H1 (cell line): ENCODE measurements around the gene OSM. TPM values are rescaled to one million over a fixed set of nuclear protein-coding genes. Genes with fewer than 3 reads are reported as not detected.

Source experiments
- CTCF ChIA-PET: fragments of 300-600 bp; sonication (Branson Sonifier 250); formaldehyde crosslinking; loops from one replicate; lab custom pipeline; 2021; ENCODE audit not compliant: partially characterized antibody; lab: Charles Lee
- POLR2A ChIA-PET: fragments of 300-600 bp; sonication (Branson Sonifier 250); formaldehyde crosslinking; loops from one replicate; lab custom pipeline; 2021; ENCODE audit warnings: inconsistent platforms; ENCODE audit not compliant: partially characterized antibody; lab: Charles Lee
- DNase-seq, 2 experiments: peaks; one replicate each; pipeline versions ENCODE4 v3.0.0 to v3.0.0-alpha.2; 2010 to 2022; ENCODE audit warnings: low spot score in 2 of 2, low read depth in 1 of 2, mixed read lengths in 1 of 2
- FAIRE-seq: peaks from 2 replicates; lab custom pipeline; 2011; peaks lifted over from hg19 to GRCh38; lab: Jason Lieb, UNC
- H2AFZ ChIP-seq: 2 replicates; pipeline ENCODE4 v1.8.1; 2012; ENCODE audit warnings: low read length, inconsistent platforms
- H2AK5ac ChIP-seq: 2 replicates; pipeline ENCODE4 v1.6.1; 2013; ENCODE audit warnings: low read depth, low read length
- H2BK120ac ChIP-seq: replicated peaks from 2 replicates; pipeline ENCODE3; 2013; ENCODE audit warnings: low read depth, low read length, inconsistent platforms
- H2BK12ac ChIP-seq: 2 replicates; pipeline ENCODE4 v1.6.1; 2013; ENCODE audit warnings: low read depth, low read length
- H2BK15ac ChIP-seq: 2 replicates; pipeline ENCODE4 v1.6.1; 2013; ENCODE audit warnings: low read length
- H2BK20ac ChIP-seq: 2 replicates; pipeline ENCODE4 v1.6.1; 2013; ENCODE audit warnings: low read length
- H2BK5ac ChIP-seq: 2 replicates; pipeline ENCODE4 v1.6.1; 2013; ENCODE audit warnings: low read depth, low read length
- H3K14ac ChIP-seq: 2 replicates; pipeline ENCODE4 v1.6.1; 2013; ENCODE audit warnings: inconsistent platforms; ENCODE audit not compliant: insufficient read length
- H3K18ac ChIP-seq: 2 replicates; pipeline ENCODE4 v1.6.1; 2013; ENCODE audit warnings: low read length; ENCODE audit errors: extremely low read depth
- H3K23ac ChIP-seq: 2 replicates; pipeline ENCODE4 v1.6.1; 2013; ENCODE audit warnings: inconsistent platforms; ENCODE audit not compliant: insufficient read length
- H3K23me2 ChIP-seq: 2 replicates; pipeline ENCODE4 v1.6.1; 2013; ENCODE audit warnings: low read depth, low read length
- H3K27ac ChIP-seq: 2 replicates; pipeline ENCODE4 v1.6.1; 2011; ENCODE audit warnings: low read depth, low read length, inconsistent platforms
- H3K27me3 ChIP-seq, 4 experiments: replicated peaks in 1 of 4; 1 replicate in 1 of 4; 2 replicates in 3 of 4; pipeline versions ENCODE4 v1.6.1 to v1.8.1; 2011 to 2013; ENCODE audit warnings: low read length in 3 of 4, mild to moderate bottlenecking in 3 of 4, inconsistent platforms in 2 of 4, mixed read lengths in 2 of 4, moderate library complexity in 1 of 4; ENCODE audit not compliant: control insufficient read depth in 3 of 4, insufficient read depth in 3 of 4; ENCODE audit errors: extremely low read depth in 1 of 4
- H3K36me3 ChIP-seq, 4 experiments: 2 replicates each; pipeline versions ENCODE4 v1.6.1 to v1.8.1; 2011 to 2013; ENCODE audit warnings: mild to moderate bottlenecking in 4 of 4, low read length in 3 of 4, moderate library complexity in 2 of 4, control low read depth in 1 of 4, inconsistent platforms in 1 of 4; ENCODE audit not compliant: insufficient read depth in 4 of 4, control insufficient read depth in 2 of 4
- H3K4ac ChIP-seq: replicated peaks from 2 replicates; pipeline ENCODE3; 2013; ENCODE audit warnings: low read length, low read depth, mixed read lengths, inconsistent platforms; ENCODE audit not compliant: insufficient read length
- H3K4me1 ChIP-seq, 4 experiments: replicated peaks in 1 of 4; 1 replicate in 1 of 4; 2 replicates in 3 of 4; pipeline versions ENCODE4 v1.6.1 to v1.8.1; 2011 to 2013; ENCODE audit warnings: low read length in 3 of 4, inconsistent platforms in 2 of 4, mixed read lengths in 1 of 4; ENCODE audit not compliant: insufficient read depth in 4 of 4, control insufficient read depth in 3 of 4
- H3K4me2 ChIP-seq, 2 experiments: 2 replicates each; pipeline versions ENCODE4 v1.6.1 to v1.8.1; 2011 to 2013; ENCODE audit warnings: low read depth in 2 of 2, low read length in 2 of 2, control low read depth in 1 of 2, inconsistent platforms in 1 of 2, mild to moderate bottlenecking in 1 of 2; ENCODE audit not compliant: insufficient read depth in 1 of 2
- H3K4me3 ChIP-seq, 4 experiments: fragments of 200-600, 300-600 bp in 1 of 4; sonication (generic), shearing (Covaris generic), sonication (Bioruptor Twin) in 1 of 4; 2 replicates each; pipeline versions ENCODE4 v1.5.1 to v1.8.1; 2011 to 2016; ENCODE audit warnings: low read length in 4 of 4, low read depth in 3 of 4, control low read depth in 2 of 4, inconsistent platforms in 2 of 4, mild to moderate bottlenecking in 2 of 4, mixed read lengths in 1 of 4, moderate library complexity in 1 of 4; ENCODE audit not compliant: insufficient read depth in 2 of 4; ENCODE audit errors: extremely low read depth in 1 of 4
- H3K56ac ChIP-seq: replicated peaks from 2 replicates; pipeline ENCODE3; 2013; ENCODE audit warnings: low read depth, mild to moderate bottlenecking, mixed read lengths, low read length, inconsistent platforms; ENCODE audit not compliant: insufficient read length
- H3K79me1 ChIP-seq: 2 replicates; pipeline ENCODE4 v1.6.1; 2013; ENCODE audit warnings: low read depth, low read length, control low read depth
- H3K79me2 ChIP-seq, 2 experiments: 2 replicates each; pipeline versions ENCODE4 v1.6.1 to v1.8.1; 2012 to 2013; ENCODE audit warnings: low read length in 2 of 2, mild to moderate bottlenecking in 2 of 2, inconsistent platforms in 1 of 2; ENCODE audit not compliant: insufficient read depth in 2 of 2, control insufficient read depth in 1 of 2
- H3K9ac ChIP-seq, 4 experiments: replicated peaks in 1 of 4; 1 replicate in 1 of 4; 2 replicates in 3 of 4; pipeline versions ENCODE4 v1.6.1 to v1.8.1; 2011 to 2013; ENCODE audit warnings: low read depth in 3 of 4, low read length in 3 of 4, control low read depth in 2 of 4, mild to moderate bottlenecking in 2 of 4, moderate library complexity in 2 of 4, inconsistent platforms in 1 of 4; ENCODE audit errors: extremely low read depth in 1 of 4
- H3K9me3 ChIP-seq, 2 experiments: 2 replicates each; pipeline versions ENCODE4 v1.6.1 to v1.8.1; 2012 to 2013; ENCODE audit warnings: mild to moderate bottlenecking in 2 of 2, moderate library complexity in 2 of 2, control low read depth in 1 of 2, inconsistent platforms in 1 of 2, low read depth in 1 of 2, low read length in 1 of 2, mixed read lengths in 1 of 2; ENCODE audit not compliant: insufficient read depth in 2 of 2
- H4K20me1 ChIP-seq, 2 experiments: replicated peaks in 1 of 2; 2 replicates each; pipeline versions ENCODE3 to v1.8.1; 2011 to 2013; ENCODE audit warnings: inconsistent platforms in 2 of 2, low read length in 2 of 2, mild to moderate bottlenecking in 1 of 2; ENCODE audit not compliant: insufficient read depth in 2 of 2, control insufficient read depth in 1 of 2
- H4K5ac ChIP-seq: 2 replicates; pipeline ENCODE4 v1.6.1; 2013; ENCODE audit warnings: low read length, low read depth, mixed read lengths, inconsistent platforms; ENCODE audit not compliant: insufficient read length
- H4K8ac ChIP-seq: 2 replicates; pipeline ENCODE4 v1.8.0; 2013; ENCODE audit warnings: mild to moderate bottlenecking, moderate library complexity, low read length, inconsistent platforms; ENCODE audit not compliant: insufficient read depth; ENCODE audit errors: extremely low read depth
- H4K91ac ChIP-seq: replicated peaks from 2 replicates; pipeline ENCODE3; 2013; ENCODE audit warnings: low read length, mixed read lengths, inconsistent platforms; ENCODE audit not compliant: insufficient read length
- CBX5 ChIP-seq: fragments of 300-800, 300-1000 bp; sonication (generic); IDR thresholded peaks from 2 replicates; pipeline ENCODE4 v1.7.1; 2016; ENCODE audit warnings: antibody characterized with exemption, low read length, low read depth
- CTBP2 ChIP-seq: IDR thresholded peaks from 2 replicates; pipeline ENCODE4 v1.7.0; 2011; ENCODE audit warnings: borderline replicate concordance, mild to moderate bottlenecking, moderate library complexity, mixed read lengths, low read length; ENCODE audit not compliant: insufficient read depth, insufficient read length
- FOSL1 ChIP-seq: IDR thresholded peaks from 2 replicates; pipeline ENCODE4 v1.6.1; 2011; ENCODE audit warnings: mild to moderate bottlenecking, low read depth, low read length, moderate library complexity; ENCODE audit not compliant: insufficient read depth
- GABPA ChIP-seq: IDR thresholded peaks from 2 replicates; pipeline ENCODE4 v1.6.1; 2011; ENCODE audit warnings: mild to moderate bottlenecking, low read length, moderate library complexity, borderline replicate concordance; ENCODE audit not compliant: insufficient read depth
- JUND ChIP-seq: IDR thresholded peaks from 2 replicates; pipeline ENCODE4 v1.6.1; 2011; ENCODE audit warnings: mild to moderate bottlenecking, improper control_type of control experiment, low read length
- KDM4A ChIP-seq: IDR thresholded peaks from one replicate; pipeline ENCODE4 v1.7.1; 2012; ENCODE audit warnings: low read depth, mild to moderate bottlenecking, moderate library complexity, low read length, inconsistent platforms; ENCODE audit not compliant: severe bottlenecking
- PHF8 ChIP-seq: fragments of 200-600 bp; sonication (generic); conservative IDR thresholded peaks from 2 replicates; pipeline ENCODE4 v1.7.1; 2012; ENCODE audit warnings: low read depth, mild to moderate bottlenecking, inconsistent platforms, low read length, moderate library complexity
- POU5F1 ChIP-seq: IDR thresholded peaks from 2 replicates; pipeline ENCODE4 v1.6.1; 2011; ENCODE audit warnings: low read depth, mild to moderate bottlenecking, low read length, moderate library complexity
- RAD21 ChIP-seq, 2 experiments: IDR thresholded peaks in 1 of 2; conservative IDR thresholded peaks in 1 of 2; 2 replicates each; pipeline ENCODE4 v1.6.1; 2011; ENCODE audit warnings: low read depth in 2 of 2, low read length in 2 of 2, improper control_type of control experiment in 1 of 2, inconsistent platforms in 1 of 2, mild to moderate bottlenecking in 1 of 2, moderate library complexity in 1 of 2
- TAF7 ChIP-seq: optimal IDR thresholded peaks from 2 replicates; pipeline ENCODE3; 2011; ENCODE audit warnings: low read depth, mild to moderate bottlenecking, inconsistent platforms, low read length, moderate library complexity, borderline replicate concordance
- TBP ChIP-seq: IDR thresholded peaks from 2 replicates; pipeline ENCODE4 v1.6.1; 2011; ENCODE audit warnings: low read depth, low read length, improper control_type of control experiment
- YY1 ChIP-seq: IDR thresholded peaks from 2 replicates; pipeline ENCODE4 v1.6.1; 2011; ENCODE audit warnings: low read depth, mild to moderate bottlenecking, low read length
- WGBS, 2 experiments: shearing (Covaris generic) in 1 of 2; methylation state at CpG; one replicate each; pipeline versions ENCODE4 v1.1.6 to v1.1.7; 2013 to 2015; ENCODE audit warnings: low lambda C conversion rate in 2 of 2, mixed read lengths in 2 of 2, inconsistent platforms in 1 of 2, low coverage in 1 of 2, missing lambda C conversion rate in 1 of 2; ENCODE audit not compliant: insufficient replicate concordance in 2 of 2, insufficient coverage in 1 of 2, insufficient read length in 1 of 2; ENCODE audit errors: extremely low coverage in 1 of 2, missing lambda C conversion rate in 1 of 2; 5-methylcytosine and 5-hydroxymethylcytosine counted together
- polyA plus RNA-seq, 7 experiments: library from polyadenylated mRNA; depleted of rRNA in 3 of 7; stranded (reverse) in 5 of 7; unstranded in 2 of 7; fragments of >200 nt in 5 of 7; fragments of 200-250 nt in 2 of 7; gene quantifications; 1 replicate in 5 of 7; 2 replicates in 1 of 7; 4 replicates in 1 of 7; pipeline versions ENCODE4 v1.2.1 to v1.2.3, GENCODE V29; 2011 to 2013; ENCODE audit warnings: missing spikeins in 2 of 7, mixed read lengths in 2 of 7
- total RNA-seq: library from RNA; stranded (reverse); fragmentation: NEBNext Ultra II Directional; extraction: Animal tissue kit (Norgen Biotek cat#: 25700); gene quantifications from 2 replicates; pipeline ENCODE4 v1.2.1, GENCODE V29; 2021

The OSM gene
- total and polyA plus RNA-seq, 2 of the 8 experiments (the other 6 are each of a cell fraction or from before 2014, with no cell fraction given) = not detected

DNA sequence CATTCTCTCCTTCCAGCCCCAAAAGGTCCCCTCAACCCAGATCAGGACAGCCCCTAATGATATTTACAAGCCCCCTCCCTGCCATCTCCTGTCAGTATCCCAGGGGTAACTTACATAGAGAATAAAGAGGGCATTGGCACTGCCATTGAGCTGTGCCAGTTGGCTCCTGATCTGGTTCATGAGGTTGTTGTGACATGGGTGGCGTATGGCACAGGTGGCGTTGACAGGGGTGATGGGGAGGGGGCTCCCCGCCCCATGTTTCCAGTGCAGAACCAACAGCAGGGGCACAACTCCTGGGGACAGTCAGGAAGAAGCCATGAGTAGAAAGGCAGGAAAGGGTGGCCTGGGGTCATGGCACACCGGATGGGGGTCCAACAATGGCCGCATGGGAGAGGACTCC, 22.0 kb downstream of the OSM start:
- peak overlapping the region; percentile 61 for H3K4ac ChIP-seq
- H4K20me1 ChIP-seq = no peaks in the 10 kb centered on the region
- no peaks in the 10 kb centered on the region for H3K9me3 ChIP-seq
- H2AFZ ChIP-seq = no peak overlapping the region
- no peak overlapping the region for H3K9ac ChIP-seq
- H3K23ac ChIP-seq = no peak overlapping the region
- H3K36me3 ChIP-seq = 0 out of 8 replicates have a peak, but pooled peaks cover 0 to 5% (median 0%) of the 10 kb centered on the region in 4 experiments
- no peak overlapping the region for H4K5ac ChIP-seq
- 0 out of 2 replicates have a peak overlapping the region, but pooled peaks have one; percentile 40 for H2BK20ac ChIP-seq
- no peak overlapping the region for H3K27ac ChIP-seq
- no peaks in the 10 kb centered on the region for H3K79me2 ChIP-seq
- H3K23me2 ChIP-seq = peaks cover 12% of the 10 kb centered on the region; the same call in 1 of the 2 replicates
- 93% methylated on average over 5 of the region's 5 CpGs; no CpG with 5 or more reads in 1 of the 2 experiments for WGBS, 2 experiments
- FAIRE-seq = no peak
- peak overlapping the region; percentile 53 for H4K91ac ChIP-seq
- no peaks in the 10 kb centered on the region; a peak in 2 of 7 replicates for H3K27me3 ChIP-seq
- H2BK5ac ChIP-seq = peak overlapping the region; percentile 36; the same call in 1 of the 2 replicates
- H2BK12ac ChIP-seq = peak overlapping the region; percentile 68; the same call in 1 of the 2 replicates
- DNase-seq = no peak
- ChIA-PET CTCF (interaction anchor here (1.5 to 3.1 kb wide), 2 partner anchors 11 to 125 kb away, joined by 3 to 10 read pairs; no protein-coding TSS in a partner anchor), POLR2A (interaction anchor here (1.6 kb wide), 1 partner anchor 11 kb away, joined by 5 read pairs; no protein-coding TSS in a partner anchor)
- peaks cover 0 to 20% (median 11%) of the 10 kb centered on the region in 4 experiments; a peak in 6 of 7 replicates for H3K4me1 ChIP-seq
- peaks cover 4% of the 10 kb centered on the region for H3K79me1 ChIP-seq
- H3K14ac ChIP-seq = no peak overlapping the region
- no peak overlapping the region for H4K8ac ChIP-seq
- peak overlapping the region; percentile 98 for H2AK5ac ChIP-seq
- 0 out of 2 replicates have a peak overlapping the region, but pooled peaks have one; percentile 79 for H3K18ac ChIP-seq
- TF ChIP-seq TAF7 = no peak
- no peak for TF ChIP-seq CBX5
- no peak for TF ChIP-seq FOSL1
- no peak for TF ChIP-seq GABPA
- TF ChIP-seq KDM4A = no peak
- no peak for TF ChIP-seq TBP
- no peak for TF ChIP-seq CTBP2
- no peak for TF ChIP-seq PHF8
- TF ChIP-seq RAD21 (IDR thresholded peaks at IDR 0.05 in 1 of 2, conservative IDR thresholded peaks at IDR 0.05 in 1 of 2; ENCODE audit: low read depth in 2 of 2, low read length in 2 of 2) = no peak
- TF ChIP-seq POU5F1 = no peak
- TF ChIP-seq JUND = no peak
- no peak for TF ChIP-seq YY1
- H2BK15ac ChIP-seq = no peak overlapping the region
- peak overlapping the region; percentile 27 to 94; a peak in 2 of 4 replicates for H3K4me2 ChIP-seq
- no peak overlapping the region for H3K4me3 ChIP-seq
- H3K56ac ChIP-seq = no peak overlapping the region
- no peak overlapping the region for H2BK120ac ChIP-seq
